HCT116 (cell line): ENCODE measurements around the gene SLC13A3. TPM values are rescaled to one million over a fixed set of nuclear protein-coding genes. Genes with fewer than 3 reads are reported as not detected.

ENCODE experiments used
- ATAC-seq: fragments of 200-7000 bp; cut with Tn5 transposase; 2 replicates; pipeline ENCODE4 v1.9.1; 2020; ENCODE audit warnings: mild to moderate bottlenecking, moderate library complexity
- BruUV-seq: library from RNA; stranded (reverse); fragments of 400-500 nt; replicated peaks from 2 replicates; lab custom pipeline; 2021; lab: Mats Ljungman, UMichigan
- CTCF ChIA-PET: fragments of 300-600 bp; sonication (Branson Sonifier 250); formaldehyde crosslinking; loops from one replicate; lab custom pipeline; 2021; ENCODE audit warnings: antibody characterized with exemption; lab: Charles Lee
- POLR2A ChIA-PET: fragments of 300-600, 350-600 bp; sonication (Branson Sonifier 250); formaldehyde crosslinking; loops from one replicate; lab custom pipeline; 2021; ENCODE audit warnings: antibody characterized with exemption; lab: Charles Lee
- RAD21 ChIA-PET, 2 experiments: fragments of 300-600 bp; sonication (Branson Sonifier 250); formaldehyde crosslinking; loops; one replicate each; lab custom pipeline; 2023; ENCODE audit warnings: low total read pairs in 2 of 2; ENCODE audit not compliant: uncharacterized antibody in 2 of 2, unreplicated experiment in 2 of 2, low non-redundant PET in 1 of 2; lab: Charles Lee
- DNase-seq: peaks from one replicate; pipeline ENCODE4 v3.0.0-alpha.2; 2010; ENCODE audit warnings: low read depth, low spot score
- H2AFZ ChIP-seq: fragments of 200-600 bp; shearing (Covaris generic), sonication (generic); 2 replicates; pipeline ENCODE4 v1.6.1; 2017; ENCODE audit warnings: low read depth, mixed run types, mixed read lengths, antibody characterized with exemption, low read length; ENCODE audit not compliant: poor library complexity, severe bottlenecking
- H3K27ac ChIP-seq: 2 replicates; pipeline ENCODE4 v1.5.1; 2012; ENCODE audit warnings: low read depth, low read length
- H3K27me3 ChIP-seq: fragments of 200-600 bp; sonication (generic); 2 replicates; pipeline ENCODE4 v1.6.1; 2016; ENCODE audit warnings: mixed run types, low read length, mixed read lengths; ENCODE audit not compliant: insufficient read depth
- H3K36me3 ChIP-seq, 2 experiments: fragments of 200-500 bp in 1 of 2; fragments of 200-600 bp in 1 of 2; sonication (Bioruptor generic) in 1 of 2; sonication (generic) in 1 of 2; 2 replicates each; pipeline versions ENCODE4 v1.5.1 to v1.6.1; 2014 to 2016; ENCODE audit warnings: low read length in 2 of 2, inconsistent platforms in 1 of 2, mixed read lengths in 1 of 2, mixed run types in 1 of 2; ENCODE audit not compliant: insufficient read depth in 2 of 2, control insufficient read depth in 1 of 2
- H3K4me1 ChIP-seq, 2 experiments: fragments of 200-600 bp in 1 of 2; sonication (generic) in 1 of 2; 2 replicates each; pipeline versions ENCODE4 v1.5.1 to v1.6.1; 2012 to 2017; ENCODE audit warnings: low read length in 2 of 2, inconsistent platforms in 1 of 2, mild to moderate bottlenecking in 1 of 2, mixed read lengths in 1 of 2, mixed run types in 1 of 2, moderate library complexity in 1 of 2; ENCODE audit not compliant: insufficient read depth in 2 of 2, control insufficient read depth in 1 of 2
- H3K4me2 ChIP-seq: fragments of 200-600 bp; sonication (generic); 2 replicates; pipeline ENCODE4 v1.6.1; 2017; ENCODE audit warnings: mixed run types, low read length, mixed read lengths
- H3K4me3 ChIP-seq, 2 experiments: fragments of 200-600 bp in 1 of 2; sonication (generic) in 1 of 2; replicated peaks in 1 of 2; 2 replicates each; pipeline ENCODE4 v1.5.1; 2011 to 2016; ENCODE audit warnings: low read length in 2 of 2, control low read depth in 1 of 2, low read depth in 1 of 2, mild to moderate bottlenecking in 1 of 2, mixed read lengths in 1 of 2, mixed run types in 1 of 2
- H3K79me2 ChIP-seq: fragments of 200-600 bp; sonication (generic); 2 replicates; pipeline ENCODE4 v1.6.1; 2017; ENCODE audit warnings: mild to moderate bottlenecking, mixed run types, low read length, moderate library complexity, mixed read lengths; ENCODE audit not compliant: insufficient read depth
- H3K9ac ChIP-seq: fragments of 200-600 bp; sonication (generic); 2 replicates; pipeline ENCODE4 v1.6.1; 2016; ENCODE audit warnings: low read length, mixed read lengths
- H3K9me2 ChIP-seq: fragments of 200-600 bp; sonication (generic), shearing (Covaris generic); 2 replicates; pipeline ENCODE4 v1.6.1; 2017; ENCODE audit warnings: mixed run types, mild to moderate bottlenecking, moderate library complexity; ENCODE audit not compliant: insufficient read depth
- H3K9me3 ChIP-seq, 2 experiments: fragments of 200-500 bp in 1 of 2; fragments of 200-600 bp in 1 of 2; sonication (Bioruptor generic) in 1 of 2; sonication (generic) in 1 of 2; 2 replicates each; pipeline ENCODE4 v1.6.1; 2014 to 2017; ENCODE audit warnings: low read length in 2 of 2, mixed read lengths in 2 of 2, inconsistent platforms in 1 of 2, low read depth in 1 of 2, mild to moderate bottlenecking in 1 of 2, mixed run types in 1 of 2, moderate library complexity in 1 of 2; ENCODE audit not compliant: control insufficient read depth in 1 of 2, insufficient read depth in 1 of 2
- H4K20me1 ChIP-seq: fragments of 200-600 bp; sonication (generic), shearing (Covaris generic); 2 replicates; pipeline ENCODE4 v1.6.1; 2017; ENCODE audit warnings: mixed run types, mild to moderate bottlenecking, moderate library complexity; ENCODE audit not compliant: insufficient read depth
- CBX3 ChIP-seq: IDR thresholded peaks from 2 replicates; pipeline ENCODE4 v1.6.1; 2012; ENCODE audit warnings: low read depth
- CTCF ChIP-seq, 3 experiments: fragments of 200-600 bp in 1 of 3; sonication (generic) in 1 of 3; IDR thresholded peaks in 2 of 3; conservative IDR thresholded peaks in 1 of 3; 2 replicates each; pipeline ENCODE4 v1.5.1; 2012 to 2017; ENCODE audit warnings: low read depth in 2 of 3, low read length in 2 of 3, antibody characterized with exemption in 1 of 3, borderline replicate concordance in 1 of 3, control low read depth in 1 of 3, mild to moderate bottlenecking in 1 of 3, mixed read lengths in 1 of 3, mixed run types in 1 of 3, moderate library complexity in 1 of 3; ENCODE audit not compliant: insufficient read depth in 1 of 3
- EGR1 ChIP-seq: IDR thresholded peaks from 2 replicates; pipeline ENCODE4 v1.6.1; 2012; ENCODE audit warnings: low read depth
- ELF1 ChIP-seq: IDR thresholded peaks from 2 replicates; pipeline ENCODE4 v1.6.1; 2012; ENCODE audit warnings: low read depth, borderline replicate concordance
- EZH2 ChIP-seq: fragments of 200-600 bp; sonication (generic); IDR thresholded peaks from 2 replicates; pipeline ENCODE4 v1.6.1; 2017; ENCODE audit warnings: antibody characterized with exemption, mixed run types
- EZH2phosphoT487 ChIP-seq: fragments of 200-600 bp; IDR thresholded peaks from 2 replicates; pipeline ENCODE4 v1.6.1; 2018; ENCODE audit warnings: antibody characterized with exemption, borderline replicate concordance
- FOSL1 ChIP-seq: IDR thresholded peaks from 2 replicates; pipeline ENCODE4 v1.6.1; 2012; ENCODE audit warnings: low read depth
- JUND ChIP-seq: IDR thresholded peaks from 2 replicates; pipeline ENCODE4 v1.6.1; 2012
- RAD21 ChIP-seq: IDR thresholded peaks from 2 replicates; pipeline ENCODE4 v1.6.1; 2012; ENCODE audit warnings: low read depth, mild to moderate bottlenecking
- SIN3A ChIP-seq: IDR thresholded peaks from 2 replicates; pipeline ENCODE4 v1.6.1; 2012; ENCODE audit warnings: low read depth
- SP1 ChIP-seq: IDR thresholded peaks from 2 replicates; pipeline ENCODE4 v1.6.1; 2012; ENCODE audit warnings: low read depth
- TCF7L2 ChIP-seq: IDR thresholded peaks from 2 replicates; pipeline ENCODE4 v1.7.0; 2011; ENCODE audit warnings: borderline replicate concordance, inconsistent platforms; ENCODE audit not compliant: insufficient read depth, insufficient read length; ENCODE audit errors: extremely low read depth
- ZFX ChIP-seq: fragments of 450-650 bp; IDR thresholded peaks from 2 replicates; pipeline ENCODE4 v1.6.1; 2017
- ZNF274 ChIP-seq: fragments of 200-500 bp; sonication (Bioruptor generic); IDR thresholded peaks from 2 replicates; pipeline ENCODE4 v1.6.1; 2014; ENCODE audit warnings: mild to moderate bottlenecking, low read depth, low read length, inconsistent platforms
- intact Hi-C: fragments of 100-400 bp; cut with micrococcal nuclease; formaldehyde crosslinking; loops from 2 replicates; pipeline ENCODE4 v1.10.0; 2022
- total RNA-seq: library from RNA; stranded (reverse); gene quantifications from one replicate; pipeline ENCODE4 v1.2.1, GENCODE V29; 2021; ENCODE audit not compliant: unreplicated experiment
- TF ChIP-seq, protein P1 (sequence below): IDR thresholded peaks from 2 replicates; pipeline ENCODE4 v1.6.1; 2012
- TF ChIP-seq, protein P2 (sequence below): IDR thresholded peaks from 2 replicates; pipeline ENCODE4 v1.6.1; 2011; ENCODE audit warnings: mild to moderate bottlenecking, low read length, moderate library complexity; ENCODE audit not compliant: insufficient replicate concordance; ENCODE audit errors: extremely low read depth
- TF ChIP-seq, protein P3 (sequence below): IDR thresholded peaks from 2 replicates; pipeline ENCODE4 v1.6.1; 2012

SLC13A3 gene
- total RNA-seq, 1 experiment from 2014 or later, result not detected

GRCh38 chr20:46627234-46627633 is 24.0 kb downstream of the SLC13A3 start:
- Histone ChIP-seq H3K27me3 (peaks cover 12% of the 10 kb centered on the region; the same call in 1 of the 2 replicates), H2AFZ (no peak overlapping the region), H3K4me2 (no peak overlapping the region), H3K9me3 (peaks cover 4 to 22% of the 10 kb centered on the region in 2 experiments; a peak in 1 of 4 replicates), H3K4me1 (no peaks in the 10 kb centered on the region), H3K4me3 (no peak overlapping the region), H3K27ac (no peak overlapping the region), H3K9me2 (no peaks in the 10 kb centered on the region), H4K20me1 (no peaks in the 10 kb centered on the region), H3K9ac (no peak overlapping the region)
- intact Hi-C loops, result no loop called here
- DNase-seq (no peak), ATAC-seq (no peak)
- POLR2A ChIA-PET, result no interaction called here
- CTCF ChIA-PET, result no interaction called here
- TF ChIP-seq, protein P1, sequence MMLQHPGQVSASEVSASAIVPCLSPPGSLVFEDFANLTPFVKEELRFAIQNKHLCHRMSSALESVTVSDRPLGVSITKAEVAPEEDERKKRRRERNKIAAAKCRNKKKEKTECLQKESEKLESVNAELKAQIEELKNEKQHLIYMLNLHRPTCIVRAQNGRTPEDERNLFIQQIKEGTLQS, result no peak
- TF ChIP-seq TCF7L2, result no peak
- TF ChIP-seq ELF1, result no peak
- no peak for TF ChIP-seq SIN3A
- TF ChIP-seq EZH2phosphoT487, result no peak
- no peak for TF ChIP-seq CBX3
- TF ChIP-seq, protein P2, sequence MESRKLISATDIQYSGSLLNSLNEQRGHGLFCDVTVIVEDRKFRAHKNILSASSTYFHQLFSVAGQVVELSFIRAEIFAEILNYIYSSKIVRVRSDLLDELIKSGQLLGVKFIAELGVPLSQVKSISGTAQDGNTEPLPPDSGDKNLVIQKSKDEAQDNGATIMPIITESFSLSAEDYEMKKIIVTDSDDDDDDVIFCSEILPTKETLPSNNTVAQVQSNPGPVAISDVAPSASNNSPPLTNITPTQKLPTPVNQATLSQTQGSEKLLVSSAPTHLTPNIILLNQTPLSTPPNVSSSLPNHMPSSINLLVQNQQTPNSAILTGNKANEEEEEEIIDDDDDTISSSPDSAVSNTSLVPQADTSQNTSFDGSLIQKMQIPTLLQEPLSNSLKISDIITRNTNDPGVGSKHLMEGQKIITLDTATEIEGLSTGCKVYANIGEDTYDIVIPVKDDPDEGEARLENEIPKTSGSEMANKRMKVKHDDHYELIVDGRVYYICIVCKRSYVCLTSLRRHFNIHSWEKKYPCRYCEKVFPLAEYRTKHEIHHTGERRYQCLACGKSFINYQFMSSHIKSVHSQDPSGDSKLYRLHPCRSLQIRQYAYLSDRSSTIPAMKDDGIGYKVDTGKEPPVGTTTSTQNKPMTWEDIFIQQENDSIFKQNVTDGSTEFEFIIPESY, result no peak
- no peak for TF ChIP-seq ZNF274
- no peak for TF ChIP-seq ZFX
- TF ChIP-seq FOSL1, result no peak
- TF ChIP-seq, protein P3, sequence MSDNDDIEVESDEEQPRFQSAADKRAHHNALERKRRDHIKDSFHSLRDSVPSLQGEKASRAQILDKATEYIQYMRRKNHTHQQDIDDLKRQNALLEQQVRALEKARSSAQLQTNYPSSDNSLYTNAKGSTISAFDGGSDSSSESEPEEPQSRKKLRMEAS, result no peak
- no peak for TF ChIP-seq JUND
- no peak for TF ChIP-seq CTCF (IDR thresholded peaks at IDR 0.05 in 2 of 3, conservative IDR thresholded peaks at IDR 0.05 in 1 of 3; ENCODE audit: borderline replicate concordance in 1 of 3, insufficient read depth in 1 of 3, low read depth in 2 of 3, low read length in 2 of 3)
- no peak for TF ChIP-seq RAD21
- TF ChIP-seq SP1, result no peak
- TF ChIP-seq EZH2, result no peak
- no peak for TF ChIP-seq EGR1
- TF ChIP-seq, all 23 proteins: peak for 0
- Histone ChIP-seq H3K36me3 (no peaks in the 10 kb centered on the region), H3K79me2 (no peaks in the 10 kb centered on the region)
- no TSS peak for BruUV-seq
- RAD21 ChIA-PET, result no interaction called here
